ENCODE results near the gene AGT.

The AGT gene

GRCh38 chr1:230698130-230698529 is 15.8 kb downstream of the AGT start:
- ATAC-seq (ENCODE audit: low read depth) (no peak), DNase-seq (ENCODE audit: low spot score) (no peak)
- H3K27me3 ChIP-seq (ENCODE audit: insufficient read depth, poor library complexity, severe bottlenecking): no peaks in the 10 kb centered on the region
- H3K36me3 ChIP-seq (ENCODE audit: low read depth): peaks cover 3% of the 10 kb centered on the region; the same call in 1 of the 2 replicates
- no peak overlapping the region for H3K4me3 ChIP-seq (ENCODE audit: severe bottlenecking)
- H3K27ac ChIP-seq (ENCODE audit: poor library complexity, severe bottlenecking): no peak overlapping the region
- TF ChIP-seq CTCF (IDR thresholded peaks at IDR 0.05; ENCODE audit: poor library complexity, severe bottlenecking): no peak
- no peaks in the 10 kb centered on the region for H3K9me3 ChIP-seq (ENCODE audit: severe bottlenecking)
- no peaks in the 10 kb centered on the region for H3K4me1 ChIP-seq (ENCODE audit: insufficient read depth, poor library complexity, severe bottlenecking)

- DNase-seq (ENCODE audit: low spot score) (no peak), ATAC-seq (ENCODE audit: low read depth) (no peak)
- peaks cover 9% of the 10 kb centered on the region; the same call in 1 of the 2 replicates for H3K36me3 ChIP-seq (ENCODE audit: low read depth)
Observed at GRCh38 chr1:230696722-230697437, 17.0 kb downstream of the AGT start.

GRCh38 chr1:230696218-230696617 is 17.7 kb downstream of the AGT start:
- Histone ChIP-seq H3K36me3 (ENCODE audit: low read depth) (peaks cover 12% of the 10 kb centered on the region), H3K4me1 (ENCODE audit: insufficient read depth, poor library complexity, severe bottlenecking) (no peaks in the 10 kb centered on the region), H3K4me3 (ENCODE audit: severe bottlenecking) (no peak overlapping the region), H3K27me3 (ENCODE audit: insufficient read depth, poor library complexity, severe bottlenecking) (no peaks in the 10 kb centered on the region), H3K27ac (ENCODE audit: poor library complexity, severe bottlenecking) (no peak overlapping the region), H3K9me3 (ENCODE audit: severe bottlenecking) (no peaks in the 10 kb centered on the region)
- ATAC-seq (ENCODE audit: low read depth) (no peak), DNase-seq (ENCODE audit: low spot score) (no peak)
- TF ChIP-seq CTCF (IDR thresholded peaks at IDR 0.05; ENCODE audit: poor library complexity, severe bottlenecking): no peak

More at GRCh38 chr1:230696722-230697437, 17.0 kb downstream of the AGT start:
- TF ChIP-seq CTCF (IDR thresholded peaks at IDR 0.05; ENCODE audit: poor library complexity, severe bottlenecking): no peak
- Histone ChIP-seq H3K27me3 (ENCODE audit: insufficient read depth, poor library complexity, severe bottlenecking) (no peaks in the 10 kb centered on the region), H3K4me1 (ENCODE audit: insufficient read depth, poor library complexity, severe bottlenecking) (no peaks in the 10 kb centered on the region), H3K27ac (ENCODE audit: poor library complexity, severe bottlenecking) (no peak overlapping the region), H3K4me3 (ENCODE audit: severe bottlenecking) (no peak overlapping the region), H3K9me3 (ENCODE audit: severe bottlenecking) (no peaks in the 10 kb centered on the region)

- ATAC-seq (ENCODE audit: low read depth) (no peak), DNase-seq (ENCODE audit: low spot score) (no peak)
- no peaks in the 10 kb centered on the region for H3K9me3 ChIP-seq (ENCODE audit: severe bottlenecking)
- no peak for TF ChIP-seq CTCF (IDR thresholded peaks at IDR 0.05; ENCODE audit: poor library complexity, severe bottlenecking)
- no peaks in the 10 kb centered on the region for H3K4me1 ChIP-seq (ENCODE audit: insufficient read depth, poor library complexity, severe bottlenecking)
- H3K27ac ChIP-seq (ENCODE audit: poor library complexity, severe bottlenecking): no peak overlapping the region
- H3K27me3 ChIP-seq (ENCODE audit: insufficient read depth, poor library complexity, severe bottlenecking): no peaks in the 10 kb centered on the region
- no peak overlapping the region for H3K4me3 ChIP-seq (ENCODE audit: severe bottlenecking)
- peaks cover 22% of the 10 kb centered on the region for H3K36me3 ChIP-seq (ENCODE audit: low read depth)
Observed at GRCh38 chr1:230694991-230695390, 18.9 kb downstream of the AGT start.

GRCh38 chr1:230694464-230694863 is 19.5 kb downstream of the AGT start:
- H3K9me3 ChIP-seq (ENCODE audit: severe bottlenecking): no peaks in the 10 kb centered on the region
- H3K27me3 ChIP-seq (ENCODE audit: insufficient read depth, poor library complexity, severe bottlenecking): no peaks in the 10 kb centered on the region
- no peak overlapping the region for H3K4me3 ChIP-seq (ENCODE audit: severe bottlenecking)
- H3K27ac ChIP-seq (ENCODE audit: poor library complexity, severe bottlenecking): no peak overlapping the region
- H3K36me3 ChIP-seq (ENCODE audit: low read depth): peaks cover 25% of the 10 kb centered on the region
- H3K4me1 ChIP-seq (ENCODE audit: insufficient read depth, poor library complexity, severe bottlenecking): no peaks in the 10 kb centered on the region
- no peak for DNase-seq (ENCODE audit: low spot score)
- no peak for TF ChIP-seq CTCF (IDR thresholded peaks at IDR 0.05; ENCODE audit: poor library complexity, severe bottlenecking)
- ATAC-seq (ENCODE audit: low read depth): no peak
